Stomach (tissue), 9 donors: Measurements from ENCODE around the gene CEP112. TPM values are rescaled to one million over a fixed set of nuclear protein-coding genes. Genes with fewer than 3 reads are reported as not detected.

Source experiments
- DNase-seq, 2 donors: peaks; one replicate each; pipeline versions ENCODE4 v3.0.0 to v3.0.0-alpha.2; 2013 to 2019
- H3K27ac ChIP-seq, 5 donors: fragments of 200-600 bp in 4 of 5; sonication (generic) in 4 of 5; one replicate each; pipeline ENCODE4 v1.5.1; 2013 to 2019; ENCODE audit warnings: mild to moderate bottlenecking in 1 of 5, moderate library complexity in 1 of 5
- H3K27me3 ChIP-seq, 3 donors: fragments of 200-600 bp; sonication (generic); one replicate each; pipeline ENCODE4 v1.5.1; 2017 to 2019; ENCODE audit warnings: mixed run types in 1 of 3
- H3K36me3 ChIP-seq, 4 donors: fragments of 200-600 bp; sonication (generic); 1 replicate in 3 of 4; 2 replicates in 1 of 4; pipeline ENCODE4 v1.5.1; 2016 to 2019
- H3K4me1 ChIP-seq, 4 donors: fragments of 200-600 bp; sonication (generic); one replicate each; pipeline ENCODE4 v1.5.1; 2016 to 2019
- H3K4me3 ChIP-seq, 4 donors: fragments of 200-600 bp; sonication (generic) in 3 of 4; one replicate each; pipeline ENCODE4 v1.5.1; 2016 to 2019; ENCODE audit warnings: mild to moderate bottlenecking in 1 of 4
- H3K9me3 ChIP-seq, 4 donors: fragments of 200-600 bp; sonication (generic); one replicate each; pipeline ENCODE4 v1.5.1; 2016 to 2019
- CTCF ChIP-seq, 7 experiments: fragments of 450-650 bp in 4 of 7; fragments of 200-600 bp in 3 of 7; sonication (generic) in 3 of 7; IDR thresholded peaks; one replicate each; pipeline ENCODE4 v1.5.1; 2016 to 2019; ENCODE audit warnings: antibody characterized with exemption in 7 of 7, control low read depth in 2 of 7, mild to moderate bottlenecking in 1 of 7
- EP300 ChIP-seq: sonication (generic); formaldehyde crosslinking; IDR thresholded peaks from one replicate; pipeline ENCODE4 v1.6.1; 2017; ENCODE audit warnings: antibody characterized with exemption
- POLR2A ChIP-seq, 4 donors: fragments of 450-650 bp; IDR thresholded peaks; one replicate each; pipeline ENCODE4 v1.6.1; 2016; ENCODE audit warnings: antibody characterized with exemption in 4 of 4, control low read depth in 2 of 4, mild to moderate bottlenecking in 1 of 4, moderate library complexity in 1 of 4
- POLR2AphosphoS5 ChIP-seq, 3 donors: sonication (generic); formaldehyde crosslinking; IDR thresholded peaks; one replicate each; pipeline ENCODE4 v1.6.1; 2016; ENCODE audit warnings: antibody characterized with exemption in 3 of 3
- WGBS, 5 donors: extraction: QIAGEN DNeasy Blood & Tissue Kit in 3 of 5; methylation state at CpG; one replicate each; pipeline versions ENCODE4 v1.1.5 to v1.1.7; 2013 to 2018; 5-methylcytosine and 5-hydroxymethylcytosine counted together
- intact Hi-C: fragments of 100-400 bp; cut with DNase I; formaldehyde crosslinking; loops from one replicate; pipeline ENCODE4 v1.15.1; 2023; ENCODE audit warnings: low total_unique reads
- polyA plus RNA-seq, 3 donors: library from polyadenylated mRNA; stranded (reverse); fragments of 200-250 nt; gene quantifications; one replicate each; pipeline ENCODE4 v1.2.3, GENCODE V29; 2013
- total RNA-seq, 5 donors: library from RNA; depleted of rRNA; stranded (reverse); fragments of >200 nt; gene quantifications; one replicate each; pipeline versions ENCODE4 v1.1.0 to v1.2.3, GENCODE V29; 2014 to 2016
- donor health status: healthy with polysubstance abuse.
- donor health status: Bipolar disorder and iron deficiency.
- donor health status: healthy.

CEP112 gene
- total and polyA plus RNA-seq, 8 donors: 3.5 to 108 (median 13.3) TPM

DNA sequence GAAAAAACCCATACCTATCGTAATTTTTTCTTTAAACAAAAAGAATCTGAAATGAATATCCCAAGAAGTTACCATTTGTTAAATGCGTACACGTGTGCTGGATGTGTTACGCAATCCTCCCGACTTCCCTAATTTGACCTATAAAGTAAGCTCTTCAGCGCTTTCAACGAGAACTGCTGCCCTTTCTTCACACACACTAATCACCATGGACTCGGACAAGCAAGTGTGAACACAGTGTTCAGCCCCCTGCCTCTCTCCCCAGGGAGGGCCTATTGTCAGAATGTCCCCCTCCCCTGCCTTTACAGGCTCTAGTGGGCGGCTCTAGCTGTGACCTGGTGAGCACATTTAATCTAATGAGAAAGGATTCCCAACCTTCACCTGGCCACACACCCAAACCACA, 216.1 kb downstream of the CEP112 start:
- Histone ChIP-seq H3K27ac (no peak overlapping the region), H3K4me3 (no peak overlapping the region), H3K36me3 (no peaks in the 10 kb centered on the region), H3K4me1 (no peaks in the 10 kb centered on the region), H3K9me3 (no peaks in the 10 kb centered on the region), H3K27me3 (no peaks in the 10 kb centered on the region)
- WGBS, 5 donors: 75 to 85% (median 82%) methylated on average over 9 of the region's 9 CpGs
- peak in 1 of 2 donors; percentile 28 for DNase-seq
- TF ChIP-seq POLR2A (IDR thresholded peaks at IDR 0.05): no peak
- TF ChIP-seq EP300: no peak
- no peak for TF ChIP-seq POLR2AphosphoS5 (IDR thresholded peaks at IDR 0.05)
- TF ChIP-seq CTCF (IDR thresholded peaks at IDR 0.05): no peak
- intact Hi-C loops: no loop called here

GRCh38 chr17:65973237-65973636, 218.7 kb downstream of the CEP112 start:
- no peaks in the 10 kb centered on the region for H3K36me3 ChIP-seq
- no peak for DNase-seq
- no peak overlapping the region for H3K27ac ChIP-seq
- 0 to 76% (median 32%) methylated on average over 1 of the region's 1 CpG for WGBS, 5 donors
- H3K9me3 ChIP-seq: no peaks in the 10 kb centered on the region
- no peaks in the 10 kb centered on the region for H3K27me3 ChIP-seq
- TF ChIP-seq EP300: no peak
- no peak for TF ChIP-seq POLR2A (IDR thresholded peaks at IDR 0.05)
- no peak for TF ChIP-seq POLR2AphosphoS5 (IDR thresholded peaks at IDR 0.05)
- no peak for TF ChIP-seq CTCF (IDR thresholded peaks at IDR 0.05)
- intact Hi-C loops: no loop called here
- H3K4me1 ChIP-seq: no peaks in the 10 kb centered on the region
- no peak overlapping the region for H3K4me3 ChIP-seq

DNA sequence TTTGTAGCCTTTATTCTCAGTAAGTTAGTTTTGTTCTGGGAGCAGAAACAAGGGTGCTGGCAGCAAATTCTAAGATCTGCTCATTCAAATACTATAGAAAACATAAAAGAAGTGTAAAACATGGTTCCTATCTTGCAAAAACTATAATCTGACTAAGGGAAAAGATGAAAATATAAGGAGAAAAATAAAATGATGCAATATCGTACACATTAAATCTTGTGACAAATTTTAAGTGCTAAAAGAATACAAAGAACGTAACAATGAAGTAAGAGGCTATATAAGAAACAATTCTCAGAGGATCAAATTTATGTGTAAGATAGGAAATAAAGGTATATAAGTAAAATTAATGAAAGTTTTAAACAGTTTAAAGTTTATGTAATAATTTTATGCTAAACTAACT, 224.6 kb downstream of the CEP112 start:
- WGBS, 5 donors: 95 to 99% (median 97%) methylated on average over 2 of the region's 2 CpGs
- H3K4me1 ChIP-seq: no peaks in the 10 kb centered on the region
- intact Hi-C loops: no loop called here
- TF ChIP-seq CTCF (IDR thresholded peaks at IDR 0.05) (no peak), POLR2AphosphoS5 (IDR thresholded peaks at IDR 0.05) (no peak), EP300 (no peak), POLR2A (IDR thresholded peaks at IDR 0.05) (no peak)
- H3K4me3 ChIP-seq: no peak overlapping the region
- H3K27me3 ChIP-seq: no peaks in the 10 kb centered on the region
- no peak overlapping the region for H3K27ac ChIP-seq
- H3K36me3 ChIP-seq: no peaks in the 10 kb centered on the region
- no peak for DNase-seq
- no peaks in the 10 kb centered on the region for H3K9me3 ChIP-seq

- no peak overlapping the region for H3K27ac ChIP-seq
- intact Hi-C loops: no loop called here
- H3K4me3 ChIP-seq: no peak overlapping the region
- TF ChIP-seq EP300: no peak
- TF ChIP-seq CTCF (IDR thresholded peaks at IDR 0.05): no peak
- no peak for TF ChIP-seq POLR2AphosphoS5 (IDR thresholded peaks at IDR 0.05)
- no peak for TF ChIP-seq POLR2A (IDR thresholded peaks at IDR 0.05)
- no peaks in the 10 kb centered on the region for H3K27me3 ChIP-seq
- H3K36me3 ChIP-seq: no peaks in the 10 kb centered on the region
- DNase-seq: peak in 1 of 2 donors; percentile 11
- H3K9me3 ChIP-seq: no peaks in the 10 kb centered on the region
- WGBS, 5 donors: 88 to 95% (median 93%) methylated on average over 2 of the region's 2 CpGs
- no peaks in the 10 kb centered on the region for H3K4me1 ChIP-seq
Observed at GRCh38 chr17:65966072-65966695, 225.7 kb downstream of the CEP112 start.
